Peyer's patch (tissue), 4 donors: ENCODE measurements around the gene COPS9.

Experiments used
- POLR2A ChIP-seq, 2 donors: fragments of 450-650 bp; IDR thresholded peaks; one replicate each; pipeline ENCODE4 v1.5.1; 2017; ENCODE audit warnings: antibody characterized with exemption in 2 of 2, mild to moderate bottlenecking in 2 of 2, moderate library complexity in 2 of 2
- TF ChIP-seq, protein P1 (sequence below), 6 experiments: fragments of 450-650 bp in 4 of 6; fragments of 200-600 bp in 2 of 6; sonication (generic) in 1 of 6; IDR thresholded peaks; one replicate each; pipeline ENCODE4 v1.5.1; 2017 to 2019; ENCODE audit warnings: antibody characterized with exemption in 6 of 6, mild to moderate bottlenecking in 3 of 6, moderate library complexity in 1 of 6

DNA sequence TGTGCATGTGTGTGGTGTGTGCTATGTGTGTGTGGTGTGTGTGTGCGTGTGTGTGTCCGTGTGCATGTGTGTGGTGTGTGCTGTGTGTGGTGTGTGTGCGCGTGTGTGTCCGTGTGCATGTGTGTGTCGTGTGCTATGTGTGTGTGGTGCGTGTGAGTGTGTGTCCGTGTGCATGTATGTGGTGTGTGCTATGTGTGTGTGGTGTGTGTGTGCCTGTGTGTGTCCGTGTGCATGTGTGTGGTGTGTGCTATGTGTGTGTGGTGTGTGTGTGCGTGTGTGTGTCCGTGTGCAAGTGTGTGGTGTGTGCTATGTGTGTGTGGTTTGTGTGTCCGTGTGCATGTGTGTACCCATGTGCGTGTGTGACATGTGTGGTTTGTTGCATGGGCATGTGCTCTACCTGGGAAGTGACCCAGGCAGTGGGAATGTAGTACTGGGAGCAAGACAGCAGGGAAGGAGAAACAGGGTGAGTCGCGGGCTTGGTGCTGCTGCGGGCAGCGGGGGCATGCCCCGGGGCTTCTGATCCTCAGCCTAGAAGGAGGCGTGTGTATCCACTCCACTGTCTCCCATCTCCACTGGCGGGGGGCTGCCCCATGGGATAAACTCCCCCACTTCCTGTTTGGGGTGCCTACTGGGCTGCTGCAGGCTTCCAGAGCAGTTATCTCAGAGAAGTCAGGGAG is 11.9 kb upstream of the COPS9 start:
- TF ChIP-seq, protein P1, sequence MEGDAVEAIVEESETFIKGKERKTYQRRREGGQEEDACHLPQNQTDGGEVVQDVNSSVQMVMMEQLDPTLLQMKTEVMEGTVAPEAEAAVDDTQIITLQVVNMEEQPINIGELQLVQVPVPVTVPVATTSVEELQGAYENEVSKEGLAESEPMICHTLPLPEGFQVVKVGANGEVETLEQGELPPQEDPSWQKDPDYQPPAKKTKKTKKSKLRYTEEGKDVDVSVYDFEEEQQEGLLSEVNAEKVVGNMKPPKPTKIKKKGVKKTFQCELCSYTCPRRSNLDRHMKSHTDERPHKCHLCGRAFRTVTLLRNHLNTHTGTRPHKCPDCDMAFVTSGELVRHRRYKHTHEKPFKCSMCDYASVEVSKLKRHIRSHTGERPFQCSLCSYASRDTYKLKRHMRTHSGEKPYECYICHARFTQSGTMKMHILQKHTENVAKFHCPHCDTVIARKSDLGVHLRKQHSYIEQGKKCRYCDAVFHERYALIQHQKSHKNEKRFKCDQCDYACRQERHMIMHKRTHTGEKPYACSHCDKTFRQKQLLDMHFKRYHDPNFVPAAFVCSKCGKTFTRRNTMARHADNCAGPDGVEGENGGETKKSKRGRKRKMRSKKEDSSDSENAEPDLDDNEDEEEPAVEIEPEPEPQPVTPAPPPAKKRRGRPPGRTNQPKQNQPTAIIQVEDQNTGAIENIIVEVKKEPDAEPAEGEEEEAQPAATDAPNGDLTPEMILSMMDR (IDR thresholded peaks at IDR 0.05), result no peak
- TF ChIP-seq POLR2A (IDR thresholded peaks at IDR 0.05), result no peak
